ENCODE data around the gene S100A14.

DNA sequence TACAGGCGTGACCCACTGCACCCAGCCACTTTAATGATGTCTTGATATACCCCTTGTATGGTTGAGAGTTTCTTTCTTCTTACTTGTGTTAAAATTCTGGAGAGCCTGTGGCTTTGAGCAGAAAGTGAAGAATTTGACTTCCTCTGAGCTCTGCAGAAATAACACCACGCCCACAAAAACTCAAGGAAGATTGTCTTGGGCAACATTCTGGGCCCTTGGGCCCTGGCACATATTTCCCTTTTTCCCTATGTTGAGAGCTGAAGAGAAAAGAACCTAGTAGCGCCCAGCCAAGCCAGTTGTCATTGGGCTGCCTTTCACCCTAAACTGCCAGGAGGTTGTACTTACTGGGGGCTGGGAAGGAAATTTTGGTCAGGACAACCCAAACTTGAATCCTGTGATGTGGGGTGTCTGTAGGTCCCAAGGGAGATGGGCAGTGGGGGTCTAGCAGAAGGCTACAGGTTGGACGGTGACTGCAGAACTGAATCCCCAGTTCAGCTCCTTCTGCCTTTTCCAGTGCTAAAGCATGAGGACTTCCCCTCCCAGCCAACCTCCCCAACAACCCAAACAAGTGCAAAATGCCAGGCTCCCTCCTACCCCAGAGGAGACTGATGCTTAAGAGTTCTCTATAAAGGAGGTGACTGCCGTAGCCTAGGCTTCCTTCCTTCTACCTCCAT lies 30.7 kb upstream of the S100A14 start:
- TF ChIP-seq, protein P1, sequence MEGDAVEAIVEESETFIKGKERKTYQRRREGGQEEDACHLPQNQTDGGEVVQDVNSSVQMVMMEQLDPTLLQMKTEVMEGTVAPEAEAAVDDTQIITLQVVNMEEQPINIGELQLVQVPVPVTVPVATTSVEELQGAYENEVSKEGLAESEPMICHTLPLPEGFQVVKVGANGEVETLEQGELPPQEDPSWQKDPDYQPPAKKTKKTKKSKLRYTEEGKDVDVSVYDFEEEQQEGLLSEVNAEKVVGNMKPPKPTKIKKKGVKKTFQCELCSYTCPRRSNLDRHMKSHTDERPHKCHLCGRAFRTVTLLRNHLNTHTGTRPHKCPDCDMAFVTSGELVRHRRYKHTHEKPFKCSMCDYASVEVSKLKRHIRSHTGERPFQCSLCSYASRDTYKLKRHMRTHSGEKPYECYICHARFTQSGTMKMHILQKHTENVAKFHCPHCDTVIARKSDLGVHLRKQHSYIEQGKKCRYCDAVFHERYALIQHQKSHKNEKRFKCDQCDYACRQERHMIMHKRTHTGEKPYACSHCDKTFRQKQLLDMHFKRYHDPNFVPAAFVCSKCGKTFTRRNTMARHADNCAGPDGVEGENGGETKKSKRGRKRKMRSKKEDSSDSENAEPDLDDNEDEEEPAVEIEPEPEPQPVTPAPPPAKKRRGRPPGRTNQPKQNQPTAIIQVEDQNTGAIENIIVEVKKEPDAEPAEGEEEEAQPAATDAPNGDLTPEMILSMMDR (IDR thresholded peaks at IDR 0.05), result no peak
- TF ChIP-seq EP300 (IDR thresholded peaks at IDR 0.05) (no peak), POLR2A (IDR thresholded peaks at IDR 0.05) (no peak)

All from stomach (tissue), 4 donors.